NCI-H82 treated with DMSO at 0.1 percent for 48 hours (cell line): ENCODE results near the gene FHIT.

ENCODE experiments used
- DNase-seq: peaks from one replicate; lab custom pipeline; 2025; ENCODE audit not compliant: unreplicated experiment; lab: John Stamatoyannopoulos, UW

FHIT gene

GRCh38 chr3:60383345-60383744 lies 867.9 kb downstream of the FHIT start:
- no peak for DNase-seq

DNA sequence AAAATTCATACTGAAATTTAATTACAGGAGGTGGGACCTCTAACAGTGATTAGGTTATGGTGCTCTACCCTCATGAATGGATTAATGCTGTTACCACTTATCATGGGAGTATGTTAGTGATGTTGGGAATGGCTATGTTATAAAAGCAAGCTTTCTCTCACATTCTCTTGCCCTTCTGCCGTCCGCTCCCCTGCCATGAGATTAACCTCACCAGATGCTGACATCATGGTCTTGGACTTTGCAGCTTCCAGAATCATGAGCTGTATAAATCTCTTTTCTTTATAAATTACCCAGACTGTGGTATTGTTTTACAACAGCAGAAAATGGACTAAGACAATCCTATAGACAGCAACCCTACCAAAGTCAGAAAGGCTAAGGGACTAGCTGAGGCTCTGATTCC lies 884.8 kb downstream of the FHIT start:
- DNase-seq = no peak

- DNase-seq = no peak
Measured at GRCh38 chr3:60365360-60365759, 885.9 kb downstream of the FHIT start.

DNA sequence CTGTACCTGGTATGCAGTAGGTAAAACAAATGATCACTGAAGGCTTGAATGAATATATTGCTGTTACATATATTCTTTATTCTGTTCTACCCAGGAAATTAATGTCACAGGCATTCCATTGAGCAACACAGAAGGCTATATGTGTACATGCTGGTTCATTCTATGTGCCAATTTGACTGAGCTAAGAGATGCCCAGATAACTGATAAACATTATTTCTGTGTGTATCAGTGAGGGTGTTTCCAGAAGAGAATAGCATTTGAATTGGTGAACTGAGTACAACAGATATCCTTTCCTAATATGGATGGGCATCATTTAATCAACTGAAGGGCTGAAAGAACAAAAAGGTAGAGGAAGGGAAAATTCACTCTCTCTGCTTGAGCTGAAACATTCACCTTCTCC lies 886.8 kb downstream of the FHIT start:
- DNase-seq = no peak

DNA sequence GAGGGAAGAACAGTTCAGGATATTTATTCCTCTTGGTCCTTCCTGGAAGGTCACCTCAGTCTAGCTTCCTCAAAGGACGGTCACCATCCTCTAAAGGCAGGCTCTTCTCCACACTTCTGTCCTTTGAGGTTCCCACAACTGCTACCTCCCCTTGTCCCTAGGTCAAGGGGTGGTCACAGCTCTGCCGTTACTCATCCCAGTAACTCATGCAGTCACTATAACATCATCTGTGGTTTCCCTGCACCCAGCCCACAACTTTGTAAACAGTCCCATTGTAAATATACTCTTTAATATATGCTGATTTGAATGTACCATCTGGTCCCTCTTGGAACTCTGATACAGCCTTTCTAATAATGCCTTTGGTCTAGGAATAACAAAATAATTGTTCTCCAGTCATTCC lies 887.4 kb downstream of the FHIT start:
- no peak for DNase-seq

GRCh38 chr3:60355825-60356224 lies 895.4 kb downstream of the FHIT start:
- no peak for DNase-seq

DNA sequence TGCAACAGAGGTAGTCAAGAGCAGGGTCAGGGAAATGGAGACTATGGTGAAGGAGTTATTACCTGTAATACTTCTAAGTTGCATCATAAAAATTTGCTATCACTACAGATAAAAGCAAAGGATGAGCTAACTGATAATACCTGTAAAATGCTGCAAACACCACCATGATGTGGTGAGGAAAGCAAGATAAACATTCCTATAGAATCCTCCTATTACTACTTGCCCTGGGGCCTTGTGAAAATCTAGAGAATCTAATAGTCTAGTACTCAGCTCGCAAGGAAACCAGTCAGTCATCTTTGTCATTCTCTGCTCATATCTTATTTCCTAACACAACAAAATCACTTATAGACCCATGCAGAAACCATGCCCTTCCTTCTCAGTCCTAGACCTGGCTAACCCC lies 899.8 kb downstream of the FHIT start:
- no peak for DNase-seq

GRCh38 chr3:60344340-60344739 lies 906.9 kb downstream of the FHIT start:
- DNase-seq = no peak

- DNase-seq = no peak
Measured at GRCh38 chr3:60343831-60344230, 907.4 kb downstream of the FHIT start.

DNA sequence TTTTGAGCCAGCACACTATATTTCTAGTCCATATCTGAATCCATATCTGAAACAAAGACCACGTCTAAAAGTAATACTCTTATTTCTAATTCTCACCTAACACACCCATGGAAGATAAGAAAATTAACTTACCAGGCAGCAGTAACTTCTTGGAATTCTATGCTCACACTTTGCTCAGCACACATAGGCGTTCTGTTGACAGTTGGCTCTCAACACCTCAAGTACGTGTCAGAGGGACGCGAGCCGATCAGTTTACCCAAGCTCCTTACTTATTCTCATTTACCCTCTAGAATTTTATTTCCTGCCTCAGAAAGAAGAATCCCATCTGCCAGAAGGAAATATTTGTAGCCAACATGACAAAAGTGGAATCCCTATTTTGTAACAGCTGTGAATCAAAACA lies 911.9 kb downstream of the FHIT start:
- DNase-seq = no peak

DNA sequence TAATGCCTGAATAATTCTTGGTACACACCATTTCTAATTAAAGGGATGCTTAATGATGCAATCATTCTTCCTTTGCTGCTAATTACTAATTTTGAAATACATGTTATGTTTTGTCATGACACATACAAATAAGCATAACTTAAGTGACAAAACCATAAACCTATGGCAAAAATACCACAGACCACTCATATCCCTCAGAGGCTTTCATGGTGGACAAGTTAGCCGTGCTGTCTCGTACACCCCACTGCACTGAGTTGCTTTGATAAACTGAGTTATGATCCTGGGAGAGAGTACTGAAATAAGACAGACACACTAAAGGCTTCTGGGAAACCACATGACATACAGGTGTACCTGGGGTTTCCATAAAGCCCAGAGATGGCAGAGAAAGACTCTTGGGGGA lies 913.8 kb downstream of the FHIT start:
- DNase-seq = no peak

DNA sequence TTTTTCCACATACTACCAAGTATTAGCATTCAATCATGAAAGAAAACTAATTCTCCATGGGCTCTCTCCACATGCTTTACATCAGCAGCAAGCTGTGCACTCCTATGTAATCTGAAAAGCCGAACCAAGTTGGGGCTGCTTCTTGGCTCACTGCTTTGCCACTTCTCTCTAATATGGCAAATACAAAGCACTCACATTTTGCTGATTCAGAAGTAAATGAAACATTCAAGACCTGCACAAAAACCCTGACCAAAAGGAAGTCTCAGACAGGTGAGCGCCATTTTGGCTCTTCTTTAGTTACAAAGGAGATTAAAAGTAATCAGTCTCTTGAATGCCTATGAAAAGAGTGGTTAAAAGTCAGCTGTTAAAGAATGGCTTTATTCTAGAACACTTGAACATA lies 915.2 kb downstream of the FHIT start:
- no peak for DNase-seq

DNA sequence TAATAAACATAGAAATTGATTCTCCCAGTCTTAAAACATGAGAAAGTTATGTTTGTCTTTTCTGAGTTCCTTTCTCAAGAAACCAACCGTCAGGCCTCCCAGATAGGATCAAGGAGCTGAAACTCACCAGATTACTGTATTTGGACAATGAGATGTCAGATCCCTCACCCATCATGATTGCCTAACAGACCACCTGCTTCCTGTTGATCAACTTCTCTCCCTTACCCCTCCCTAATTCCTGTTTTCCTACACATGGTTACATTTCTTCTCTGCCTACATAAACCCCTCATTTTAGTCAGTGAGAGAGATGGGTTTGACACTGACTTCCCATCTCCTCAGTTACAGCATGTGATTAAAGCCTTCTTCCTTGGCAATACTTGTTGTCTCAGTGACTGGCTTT lies 917.5 kb downstream of the FHIT start:
- no peak for DNase-seq

GRCh38 chr3:60330107-60330506 lies 921.1 kb downstream of the FHIT start:
- no peak for DNase-seq

DNA sequence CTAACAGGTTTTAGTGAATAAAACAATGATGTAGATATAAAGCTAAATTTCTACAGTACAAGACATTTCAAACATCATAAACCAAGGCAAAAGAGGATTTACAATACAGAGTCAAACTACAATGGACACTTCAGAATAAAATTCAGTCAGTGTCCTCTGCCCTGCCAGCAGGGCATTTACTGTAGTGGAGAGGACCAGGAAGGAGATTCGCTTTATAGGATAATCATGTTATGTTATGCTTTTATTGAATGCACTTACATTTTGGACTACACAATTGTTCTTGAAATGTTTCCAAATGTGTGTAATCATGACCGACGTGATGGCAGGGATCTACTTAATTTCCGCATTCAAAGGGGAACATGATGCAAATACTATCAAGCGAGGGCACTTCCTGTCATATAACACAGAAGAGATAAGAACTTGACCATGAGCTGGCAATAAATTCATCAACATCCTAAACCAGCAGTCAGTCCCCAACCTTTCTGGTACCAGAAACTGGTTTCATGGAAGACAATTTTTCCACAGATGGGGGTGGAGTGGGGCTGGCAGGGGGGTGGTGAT lies 925.6 kb downstream of the FHIT start:
- no peak for DNase-seq

- no peak for DNase-seq
Measured at GRCh38 chr3:60323651-60324050, 927.6 kb downstream of the FHIT start.

DNA sequence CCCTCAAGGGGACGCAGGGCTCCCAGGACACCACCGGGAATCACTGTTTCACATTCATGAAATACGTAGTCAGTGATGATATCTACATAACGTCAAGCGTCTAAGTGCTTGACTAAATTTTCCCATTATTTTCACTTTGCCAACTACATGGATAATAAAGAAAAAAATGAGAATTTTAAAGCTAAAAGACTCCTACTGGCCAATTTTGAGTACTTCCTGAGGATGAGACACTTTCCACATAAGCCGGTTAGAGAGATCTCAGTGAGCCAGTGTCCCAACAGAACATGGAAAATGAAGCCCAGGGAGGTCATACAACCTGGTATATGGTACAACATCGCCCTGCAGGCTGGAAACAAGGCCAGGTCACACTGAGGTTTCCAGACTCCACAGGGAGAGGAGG lies 928.1 kb downstream of the FHIT start:
- no peak for DNase-seq

GRCh38 chr3:60322298-60322856 lies 928.9 kb downstream of the FHIT start:
- no peak for DNase-seq

DNA sequence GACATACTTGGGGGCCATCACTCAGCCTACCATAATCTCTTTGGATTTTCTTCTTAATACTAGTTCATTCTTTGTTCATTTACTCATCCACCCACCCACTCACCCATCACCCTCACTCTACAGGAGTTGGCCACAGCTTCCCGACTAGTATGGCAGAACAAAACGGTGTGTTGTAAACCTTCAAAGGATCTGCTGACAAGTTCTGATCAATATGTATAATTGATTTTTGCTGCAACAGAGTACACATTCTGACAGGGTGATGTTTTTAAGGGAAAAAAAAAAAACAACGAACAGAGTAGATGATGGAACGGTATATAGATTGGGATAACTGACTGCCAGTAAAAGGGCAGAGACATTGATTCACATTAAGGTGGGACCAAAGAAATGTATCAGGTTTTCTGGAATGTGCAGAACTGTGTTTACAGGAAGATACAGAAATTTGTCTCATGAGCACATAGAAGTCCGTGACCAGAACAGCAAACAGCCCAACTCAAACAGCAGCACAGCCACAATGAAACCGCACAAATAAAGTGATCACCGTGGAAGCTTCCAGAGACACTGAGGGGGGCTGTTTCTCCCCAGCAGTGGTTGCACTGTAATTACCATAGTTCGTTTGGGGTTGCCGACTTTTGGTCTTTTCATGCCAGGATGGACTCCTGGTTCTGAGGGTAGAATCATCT lies 931.9 kb downstream of the FHIT start:
- no peak for DNase-seq

- no peak for DNase-seq
Measured at GRCh38 chr3:60316121-60316797, 935.0 kb downstream of the FHIT start.

- no peak for DNase-seq
Measured at GRCh38 chr3:60313951-60314461, 937.2 kb downstream of the FHIT start.

DNA sequence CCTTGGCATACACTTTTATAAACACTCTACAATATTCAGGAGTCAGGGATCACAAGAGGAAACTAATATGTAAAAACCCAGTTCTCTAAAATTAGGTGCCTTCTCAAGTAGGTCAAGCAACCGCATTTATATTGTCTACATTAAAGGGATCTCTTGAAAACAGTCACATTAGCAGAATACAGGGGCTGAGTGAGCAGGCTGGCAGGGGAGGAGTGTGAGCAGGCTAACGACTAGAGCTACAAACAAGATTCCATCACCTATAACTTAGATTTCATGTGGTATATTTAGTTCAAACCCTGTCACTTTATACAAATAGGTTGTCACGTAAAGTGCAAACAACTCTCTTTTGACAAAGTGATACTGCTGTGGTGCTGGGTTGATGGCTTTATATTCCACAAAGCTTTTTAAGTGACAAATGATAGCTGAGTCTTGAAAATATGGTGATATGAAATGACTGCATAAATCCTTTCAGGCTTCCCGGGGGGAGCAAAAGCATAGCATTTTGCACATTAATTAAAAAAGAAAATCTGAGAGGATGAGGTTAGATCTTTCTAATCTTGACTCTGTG lies 937.9 kb downstream of the FHIT start:
- DNase-seq = no peak
